ENCODE data around the gene GXYLT1. TPM values are rescaled to one million over a fixed set of nuclear protein-coding genes. Genes with fewer than 3 reads are reported as not detected.

The GXYLT1 gene
- total RNA-seq, 2 donors from 2014 or later = 5.6 to 9.6 TPM

DNA sequence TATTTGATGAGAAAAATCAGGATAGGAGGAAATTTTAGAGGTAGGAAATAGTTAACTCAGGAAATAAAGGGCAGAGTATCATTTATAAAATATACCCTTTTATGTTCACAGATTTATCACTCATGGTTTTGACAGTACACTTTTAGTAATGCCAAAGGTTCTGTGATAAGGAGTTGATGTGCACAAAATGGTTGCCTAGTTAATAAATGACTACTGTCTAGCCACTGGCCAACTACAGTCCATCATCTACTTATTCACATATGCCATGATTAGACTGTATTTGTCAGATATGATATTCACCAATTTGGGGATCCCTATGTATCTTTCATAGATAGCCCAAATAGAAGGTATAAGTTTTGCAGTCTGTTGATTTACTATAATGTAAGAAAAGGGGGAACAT is 19.2 kb upstream of the GXYLT1 start:
- Histone ChIP-seq H3K36me3 (replicated peaks in 1 of 2; ENCODE audit: insufficient read depth in 1 of 2, low read depth in 2 of 2) (peaks cover 0 to 4% of the 10 kb centered on the region in 2 donors), H3K4me1 (peaks cover 17% of the 10 kb centered on the region), H3K9me3 (no peaks in the 10 kb centered on the region), H3K27ac (no peak overlapping the region), H3K27me3 (no peaks in the 10 kb centered on the region), H3K4me3 (no peak overlapping the region)
- ATAC-seq = peak; percentile 53
- DNase-seq = no peak
- intact Hi-C loops (cut with DNase I) = no loop called here
- TF ChIP-seq POLR2A (IDR thresholded peaks at IDR 0.05) = no peak
- TF ChIP-seq, protein P1, sequence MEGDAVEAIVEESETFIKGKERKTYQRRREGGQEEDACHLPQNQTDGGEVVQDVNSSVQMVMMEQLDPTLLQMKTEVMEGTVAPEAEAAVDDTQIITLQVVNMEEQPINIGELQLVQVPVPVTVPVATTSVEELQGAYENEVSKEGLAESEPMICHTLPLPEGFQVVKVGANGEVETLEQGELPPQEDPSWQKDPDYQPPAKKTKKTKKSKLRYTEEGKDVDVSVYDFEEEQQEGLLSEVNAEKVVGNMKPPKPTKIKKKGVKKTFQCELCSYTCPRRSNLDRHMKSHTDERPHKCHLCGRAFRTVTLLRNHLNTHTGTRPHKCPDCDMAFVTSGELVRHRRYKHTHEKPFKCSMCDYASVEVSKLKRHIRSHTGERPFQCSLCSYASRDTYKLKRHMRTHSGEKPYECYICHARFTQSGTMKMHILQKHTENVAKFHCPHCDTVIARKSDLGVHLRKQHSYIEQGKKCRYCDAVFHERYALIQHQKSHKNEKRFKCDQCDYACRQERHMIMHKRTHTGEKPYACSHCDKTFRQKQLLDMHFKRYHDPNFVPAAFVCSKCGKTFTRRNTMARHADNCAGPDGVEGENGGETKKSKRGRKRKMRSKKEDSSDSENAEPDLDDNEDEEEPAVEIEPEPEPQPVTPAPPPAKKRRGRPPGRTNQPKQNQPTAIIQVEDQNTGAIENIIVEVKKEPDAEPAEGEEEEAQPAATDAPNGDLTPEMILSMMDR (IDR thresholded peaks at IDR 0.05) = no peak

DNA sequence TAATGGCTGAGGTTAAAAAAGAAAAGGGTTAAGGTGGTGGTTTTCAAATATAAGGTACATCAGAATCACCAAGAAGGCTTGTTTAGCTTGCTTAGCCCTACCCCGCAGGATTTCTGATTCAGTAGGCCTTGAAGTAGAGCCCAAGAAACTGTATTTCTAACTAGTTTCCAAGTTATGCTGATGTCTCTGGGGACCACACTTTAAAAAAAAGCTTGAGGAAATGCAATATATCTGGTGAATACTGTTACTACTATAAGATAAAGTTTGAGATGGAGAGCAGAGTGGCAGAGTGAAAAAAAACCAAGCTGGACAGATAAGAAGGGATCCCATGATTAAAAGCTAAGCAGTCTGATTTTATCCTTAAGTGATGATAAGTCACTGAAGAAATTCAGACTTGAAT is 18.3 kb upstream of the GXYLT1 start:
- no peak overlapping the region for H3K4me3 ChIP-seq
- TF ChIP-seq, protein P1 (IDR thresholded peaks at IDR 0.05) = no peak
- TF ChIP-seq POLR2A (IDR thresholded peaks at IDR 0.05) = no peak
- DNase-seq (no peak), ATAC-seq (no peak)
- no peaks in the 10 kb centered on the region for H3K9me3 ChIP-seq
- intact Hi-C loops (cut with DNase I) = no loop called here
- peaks cover 17% of the 10 kb centered on the region for H3K4me1 ChIP-seq
- 87 to 91% methylated on average over 1 of the region's 1 CpG for WGBS, 2 donors
- peaks cover 3 to 4% of the 10 kb centered on the region in 2 donors for H3K36me3 ChIP-seq (replicated peaks in 1 of 2; ENCODE audit: insufficient read depth in 1 of 2, low read depth in 2 of 2)
- no peaks in the 10 kb centered on the region for H3K27me3 ChIP-seq
- H3K27ac ChIP-seq = no peak overlapping the region

DNA sequence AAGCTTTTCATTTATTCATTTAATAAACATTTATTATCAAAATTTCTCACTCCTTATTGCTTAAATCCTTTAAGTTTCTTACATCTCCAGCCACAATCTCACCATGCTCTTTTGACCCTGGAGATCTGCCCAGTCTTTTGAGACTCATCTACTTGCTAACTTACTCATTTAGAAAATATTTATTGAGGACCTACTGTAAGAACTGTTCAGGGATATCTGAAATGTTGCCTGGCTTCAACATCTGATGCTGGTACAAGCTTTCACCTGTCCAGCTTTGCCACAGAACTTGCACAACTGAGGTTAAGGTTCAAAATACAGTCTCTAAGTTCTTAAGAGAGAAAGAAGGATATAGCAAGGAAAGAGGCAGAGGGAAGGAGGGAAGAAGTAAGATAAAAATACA is 17.5 kb upstream of the GXYLT1 start:
- no peak overlapping the region for H3K27ac ChIP-seq
- H3K27me3 ChIP-seq = no peaks in the 10 kb centered on the region
- ATAC-seq = no peak
- peaks cover 17% of the 10 kb centered on the region for H3K4me1 ChIP-seq
- H3K4me3 ChIP-seq = no peak overlapping the region
- intact Hi-C loops (cut with DNase I) = no loop called here
- no peak for DNase-seq
- H3K36me3 ChIP-seq (replicated peaks in 1 of 2; ENCODE audit: insufficient read depth in 1 of 2, low read depth in 2 of 2) = peaks cover 3 to 4% of the 10 kb centered on the region in 2 donors
- TF ChIP-seq POLR2A (IDR thresholded peaks at IDR 0.05) = no peak
- TF ChIP-seq, protein P1 (IDR thresholded peaks at IDR 0.05) = no peak
- no peaks in the 10 kb centered on the region for H3K9me3 ChIP-seq

DNA sequence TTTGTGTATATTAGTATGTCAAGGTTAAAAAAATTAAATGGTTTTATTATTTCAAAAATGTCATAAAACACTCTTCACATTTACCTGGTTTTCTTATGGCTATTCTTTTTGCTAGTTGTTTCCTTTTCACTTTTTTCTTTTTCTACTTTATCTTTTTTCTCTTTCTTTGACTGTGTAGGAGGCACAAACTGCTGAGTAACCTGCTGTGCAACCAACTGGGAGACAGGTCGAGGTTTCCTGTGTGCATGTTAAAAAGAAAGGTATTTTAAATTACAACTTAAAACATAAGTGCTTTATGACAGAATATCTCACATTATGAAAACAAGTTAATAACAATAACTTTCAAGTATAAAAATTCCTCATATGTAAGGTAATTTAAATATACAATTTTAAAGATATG is 16.9 kb upstream of the GXYLT1 start:
- Histone ChIP-seq H3K4me3 (no peak overlapping the region), H3K4me1 (peaks cover 17% of the 10 kb centered on the region), H3K36me3 (replicated peaks in 1 of 2; ENCODE audit: insufficient read depth in 1 of 2, low read depth in 2 of 2) (peaks cover 3 to 4% of the 10 kb centered on the region in 2 donors), H3K27me3 (no peaks in the 10 kb centered on the region), H3K27ac (no peak overlapping the region), H3K9me3 (no peaks in the 10 kb centered on the region)
- ATAC-seq (no peak), DNase-seq (no peak)
- TF ChIP-seq, protein P1 (IDR thresholded peaks at IDR 0.05) = no peak
- TF ChIP-seq POLR2A (IDR thresholded peaks at IDR 0.05) = no peak
- 74 to 100% methylated on average over 1 of the region's 1 CpG for WGBS, 2 donors
- intact Hi-C loops (cut with DNase I) = no loop called here

DNA sequence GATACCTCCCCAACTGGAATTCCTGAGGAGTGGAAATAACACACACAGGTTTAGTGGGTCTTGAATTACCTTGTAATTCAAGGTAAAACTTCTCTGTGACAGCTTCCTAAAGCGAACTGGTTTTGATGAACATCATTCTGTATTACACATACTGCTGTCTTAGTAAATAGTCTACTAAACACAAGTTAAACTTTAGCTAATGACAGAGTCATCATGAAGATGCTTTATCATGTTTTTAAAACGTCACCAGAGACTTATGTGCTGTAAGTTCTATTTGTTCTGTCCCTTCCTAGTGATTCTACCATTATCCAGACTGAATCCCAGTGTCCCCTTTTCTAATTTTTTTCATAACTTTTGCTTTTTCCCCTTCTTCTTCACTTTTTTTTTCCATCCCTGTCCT is 11.6 kb upstream of the GXYLT1 start:
- TF ChIP-seq POLR2A (IDR thresholded peaks at IDR 0.05) = no peak
- TF ChIP-seq, protein P1 (IDR thresholded peaks at IDR 0.05) = no peak
- H3K9me3 ChIP-seq = no peaks in the 10 kb centered on the region
- peaks cover 3 to 4% of the 10 kb centered on the region in 2 donors for H3K36me3 ChIP-seq (replicated peaks in 1 of 2; ENCODE audit: insufficient read depth in 1 of 2, low read depth in 2 of 2)
- intact Hi-C loops (cut with DNase I) = no loop called here
- ATAC-seq (no peak), DNase-seq (no peak)
- no peaks in the 10 kb centered on the region for H3K27me3 ChIP-seq
- H3K4me3 ChIP-seq = no peak overlapping the region
- H3K27ac ChIP-seq = no peak overlapping the region
- no peaks in the 10 kb centered on the region for H3K4me1 ChIP-seq
- 34 to 60% methylated on average over 2 of the region's 2 CpGs for WGBS, 2 donors

Data from body of pancreas (tissue), 4 donors.